HEK293 (cell line): ENCODE results near the gene RAPGEF5.

Source experiments
- CTCF ChIP-seq: fragments of 450-650 bp; formaldehyde crosslinking; IDR thresholded peaks from 2 replicates; pipeline ENCODE4 v1.5.1; 2016; ENCODE audit warnings: missing biosample characterization, missing genetic modification characterization
- TCF7L2 ChIP-seq: IDR thresholded peaks from 2 replicates; pipeline ENCODE4 v1.6.1; 2011; ENCODE audit warnings: low read depth, mild to moderate bottlenecking, inconsistent platforms, low read length, moderate library complexity, borderline replicate concordance
- ZNF10 ChIP-seq: fragments of 450-650 bp; formaldehyde crosslinking; IDR thresholded peaks from 2 replicates; pipeline ENCODE4 v1.5.1; 2017; ENCODE audit warnings: missing biosample characterization, missing genetic modification characterization
- ZNF184 ChIP-seq: fragments of 450-650 bp; IDR thresholded peaks from 2 replicates; pipeline ENCODE4 v1.5.1; 2018; ENCODE audit warnings: missing biosample characterization, mild to moderate bottlenecking, missing genetic modification characterization
- ZNF398 ChIP-seq: fragments of 450-650 bp; formaldehyde crosslinking; IDR thresholded peaks from 2 replicates; pipeline ENCODE4 v1.5.1; 2017; ENCODE audit warnings: missing biosample characterization, missing genetic modification characterization
- ZNF423 ChIP-seq: fragments of 450-650 bp; formaldehyde crosslinking; IDR thresholded peaks from 2 replicates; pipeline ENCODE4 v1.5.1; 2016; ENCODE audit warnings: missing biosample characterization, missing genetic modification characterization
- ZNF670 ChIP-seq: fragments of 450-650 bp; formaldehyde crosslinking; IDR thresholded peaks from 2 replicates; pipeline ENCODE4 v1.5.1; 2016; ENCODE audit warnings: missing biosample characterization, missing genetic modification characterization, low read depth
- ZNF837 ChIP-seq: fragments of 450-650 bp; formaldehyde crosslinking; IDR thresholded peaks from 2 replicates; pipeline ENCODE4 v1.5.1; 2016; ENCODE audit warnings: missing biosample characterization, missing genetic modification characterization

- TF ChIP-seq ZNF184 (tag by site-specific recombination), result no peak
- TF ChIP-seq CTCF, result no peak
- no peak for TF ChIP-seq ZNF10 (tag by site-specific recombination)
- TF ChIP-seq TCF7L2, result no peak
- no peak for TF ChIP-seq ZNF398 (tag by site-specific recombination)
- TF ChIP-seq ZNF670 (tag by site-specific recombination), result no peak
- TF ChIP-seq ZNF837 (tag by site-specific recombination), result no peak
- no peak for TF ChIP-seq ZNF423 (tag by site-specific recombination)
Measured at GRCh38 chr7:22278660-22279059, 78.3 kb downstream of the RAPGEF5 start.
